Measurements from ENCODE around the gene CAP2. TPM values are rescaled to one million over a fixed set of nuclear protein-coding genes. Genes with fewer than 3 reads are reported as not detected.

Gene CAP2
- total and polyA plus RNA-seq, 8 donors: 2.7 to 4.0 (median 3.5) TPM

DNA sequence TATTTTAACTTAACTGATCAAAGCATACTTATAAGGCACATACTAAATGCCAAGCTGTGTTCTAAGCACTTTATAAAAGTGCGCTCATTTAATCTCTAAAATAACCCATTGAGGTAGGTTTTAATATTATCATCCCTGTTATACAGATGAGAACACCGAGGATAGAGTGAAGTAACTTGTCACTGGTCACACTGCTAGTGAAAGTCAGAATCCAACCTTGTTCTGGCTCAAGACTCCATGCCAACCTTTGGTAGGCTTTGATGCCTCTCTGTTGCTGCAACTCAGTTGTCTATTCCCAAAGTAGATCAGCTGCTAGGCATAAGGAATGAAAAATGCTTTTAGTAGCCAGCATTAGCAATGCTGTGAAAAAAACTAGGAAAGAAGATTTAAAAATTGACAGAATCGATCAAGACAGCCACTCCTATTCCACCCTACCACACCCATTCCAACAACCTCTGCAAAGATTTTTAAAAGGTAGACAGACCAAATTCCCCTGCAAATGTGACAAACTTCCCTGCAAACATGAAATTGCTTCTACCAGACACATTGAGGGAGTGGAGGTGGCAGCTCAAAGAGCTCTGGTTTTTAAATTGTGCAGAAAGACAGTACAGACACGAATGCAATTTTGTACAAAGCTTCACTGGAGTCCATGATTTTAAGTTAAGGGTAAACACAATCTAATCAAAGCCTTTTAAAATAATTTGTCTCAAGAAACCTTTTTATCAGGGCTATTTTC, 39.8 kb upstream of the CAP2 start:
- H3K9me3 ChIP-seq: no peaks in the 10 kb centered on the region
- H3K27me3 ChIP-seq: no peaks in the 10 kb centered on the region
- no peaks in the 10 kb centered on the region for H3K4me1 ChIP-seq
- FAIRE-seq: no peak
- no peak for ATAC-seq
- no peaks in the 10 kb centered on the region for H3K36me3 ChIP-seq
- no peak overlapping the region for H3K4me3 ChIP-seq
- no peak overlapping the region for H3K27ac ChIP-seq
- DNase-seq: no peak
- intact Hi-C loops (cut with DNase I): no loop called here
- TF ChIP-seq, protein P1, sequence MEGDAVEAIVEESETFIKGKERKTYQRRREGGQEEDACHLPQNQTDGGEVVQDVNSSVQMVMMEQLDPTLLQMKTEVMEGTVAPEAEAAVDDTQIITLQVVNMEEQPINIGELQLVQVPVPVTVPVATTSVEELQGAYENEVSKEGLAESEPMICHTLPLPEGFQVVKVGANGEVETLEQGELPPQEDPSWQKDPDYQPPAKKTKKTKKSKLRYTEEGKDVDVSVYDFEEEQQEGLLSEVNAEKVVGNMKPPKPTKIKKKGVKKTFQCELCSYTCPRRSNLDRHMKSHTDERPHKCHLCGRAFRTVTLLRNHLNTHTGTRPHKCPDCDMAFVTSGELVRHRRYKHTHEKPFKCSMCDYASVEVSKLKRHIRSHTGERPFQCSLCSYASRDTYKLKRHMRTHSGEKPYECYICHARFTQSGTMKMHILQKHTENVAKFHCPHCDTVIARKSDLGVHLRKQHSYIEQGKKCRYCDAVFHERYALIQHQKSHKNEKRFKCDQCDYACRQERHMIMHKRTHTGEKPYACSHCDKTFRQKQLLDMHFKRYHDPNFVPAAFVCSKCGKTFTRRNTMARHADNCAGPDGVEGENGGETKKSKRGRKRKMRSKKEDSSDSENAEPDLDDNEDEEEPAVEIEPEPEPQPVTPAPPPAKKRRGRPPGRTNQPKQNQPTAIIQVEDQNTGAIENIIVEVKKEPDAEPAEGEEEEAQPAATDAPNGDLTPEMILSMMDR (IDR thresholded peaks at IDR 0.05): no peak
- WGBS, 2 donors: 77 to 78% methylated on average over 4 of the region's 4 CpGs

- intact Hi-C loops (cut with DNase I): no loop called here
- TF ChIP-seq, protein P1 (IDR thresholded peaks at IDR 0.05): no peak
- no peaks in the 10 kb centered on the region for H3K9me3 ChIP-seq
- no peaks in the 10 kb centered on the region for H3K27me3 ChIP-seq
- ATAC-seq (no peak), DNase-seq (no peak), FAIRE-seq (peak; percentile 5)
- no peaks in the 10 kb centered on the region for H3K4me1 ChIP-seq
- WGBS, 2 donors: 48 to 51% methylated on average over 4 of the region's 4 CpGs
- no peaks in the 10 kb centered on the region for H3K36me3 ChIP-seq
- no peak overlapping the region for H3K4me3 ChIP-seq
- no peak overlapping the region for H3K27ac ChIP-seq
Measured at GRCh38 chr6:17354700-17355403, 38.5 kb upstream of the CAP2 start.

GRCh38 chr6:17355404-17355774, 38.0 kb upstream of the CAP2 start:
- TF ChIP-seq, protein P1 (IDR thresholded peaks at IDR 0.05): no peak
- H3K9me3 ChIP-seq: no peaks in the 10 kb centered on the region
- FAIRE-seq: no peak
- no peaks in the 10 kb centered on the region for H3K27me3 ChIP-seq
- intact Hi-C loops (cut with DNase I): no loop called here
- no peak for DNase-seq
- H3K36me3 ChIP-seq: no peaks in the 10 kb centered on the region
- WGBS, 2 donors: 44 to 57% methylated on average over 2 of the region's 2 CpGs
- H3K4me1 ChIP-seq: no peaks in the 10 kb centered on the region
- H3K4me3 ChIP-seq: no peak overlapping the region
- no peak for ATAC-seq
- no peak overlapping the region for H3K27ac ChIP-seq

GRCh38 chr6:17358515-17358914, 34.9 kb upstream of the CAP2 start:
- no peak overlapping the region for H3K27ac ChIP-seq
- no peak overlapping the region for H3K4me3 ChIP-seq
- TF ChIP-seq, protein P1 (IDR thresholded peaks at IDR 0.05): no peak
- H3K9me3 ChIP-seq: no peaks in the 10 kb centered on the region
- no peaks in the 10 kb centered on the region for H3K4me1 ChIP-seq
- DNase-seq (no peak), FAIRE-seq (no peak), ATAC-seq (no peak)
- no peaks in the 10 kb centered on the region for H3K27me3 ChIP-seq
- H3K36me3 ChIP-seq: no peaks in the 10 kb centered on the region
- intact Hi-C loops (cut with DNase I): no loop called here

GRCh38 chr6:17360564-17360963, 32.8 kb upstream of the CAP2 start:
- no peak for ATAC-seq
- FAIRE-seq: no peak
- H3K4me3 ChIP-seq: no peak overlapping the region
- no peaks in the 10 kb centered on the region for H3K4me1 ChIP-seq
- WGBS, 2 donors: 77 to 79% methylated on average over 4 of the region's 4 CpGs
- H3K27ac ChIP-seq: no peak overlapping the region
- DNase-seq: no peak
- no peaks in the 10 kb centered on the region for H3K36me3 ChIP-seq
- TF ChIP-seq, protein P1 (IDR thresholded peaks at IDR 0.05): no peak
- no peaks in the 10 kb centered on the region for H3K27me3 ChIP-seq
- H3K9me3 ChIP-seq: no peaks in the 10 kb centered on the region
- intact Hi-C loops (cut with DNase I): no loop called here
